Keratinocyte (primary cell): ENCODE measurements around the gene BCAS3. TPM values are rescaled to one million over a fixed set of nuclear protein-coding genes. Genes with fewer than 3 reads are reported as not detected.

ENCODE experiments used
- DNase-seq: peaks from one replicate; pipeline ENCODE4 v3.0.0-alpha.2; 2011; ENCODE audit warnings: low read depth, missing footprints, low spot score
- FAIRE-seq: peaks from 2 replicates; lab custom pipeline; 2011; peaks lifted over from hg19 to GRCh38; lab: Jason Lieb, UNC
- H2AFZ ChIP-seq: 2 replicates; pipeline ENCODE4 v1.6.0; 2012; ENCODE audit warnings: low read length, control low read depth, inconsistent platforms; ENCODE audit not compliant: control insufficient read depth
- H3K27ac ChIP-seq: 2 replicates; pipeline ENCODE4 v1.5.1; 2011; ENCODE audit warnings: low read length; ENCODE audit not compliant: control insufficient read depth, insufficient read depth
- H3K27me3 ChIP-seq: 3 replicates; pipeline ENCODE4 v1.6.0; 2011; ENCODE audit warnings: low read length; ENCODE audit not compliant: control insufficient read depth, insufficient read depth; ENCODE audit errors: extremely low read depth
- H3K36me3 ChIP-seq, 2 experiments: 2 replicates in 1 of 2; 3 replicates in 1 of 2; pipeline ENCODE4 v1.5.1; 2011; ENCODE audit warnings: low read length in 2 of 2, mild to moderate bottlenecking in 1 of 2; ENCODE audit not compliant: control insufficient read depth in 2 of 2, insufficient read depth in 2 of 2; ENCODE audit errors: extremely low read depth in 1 of 2
- H3K4me1 ChIP-seq: 3 replicates; pipeline ENCODE4 v1.5.1; 2011; ENCODE audit warnings: low read length; ENCODE audit not compliant: control insufficient read depth, insufficient read depth; ENCODE audit errors: extremely low read depth
- H3K4me2 ChIP-seq: 3 replicates; pipeline ENCODE4 v1.6.0; 2011; ENCODE audit warnings: low read depth, low read length; ENCODE audit not compliant: control insufficient read depth, insufficient read depth; ENCODE audit errors: extremely low read depth
- H3K4me3 ChIP-seq, 3 experiments: fragments of 200-600 bp in 1 of 3; sonication (generic) in 1 of 3; 2 replicates in 2 of 3; 3 replicates in 1 of 3; pipeline ENCODE4 v1.5.1; 2011 to 2016; ENCODE audit warnings: low read length in 3 of 3, mild to moderate bottlenecking in 3 of 3, control low read depth in 2 of 3, inconsistent platforms in 1 of 3, low read depth in 1 of 3, mixed read lengths in 1 of 3, mixed run types in 1 of 3, moderate library complexity in 1 of 3; ENCODE audit not compliant: control insufficient read depth in 2 of 3, insufficient read depth in 2 of 3; ENCODE audit errors: extremely low read depth in 1 of 3
- H3K79me2 ChIP-seq: 2 replicates; pipeline ENCODE4 v1.6.0; 2012; ENCODE audit warnings: low read length; ENCODE audit not compliant: control insufficient read depth, insufficient read depth
- H3K9ac ChIP-seq: 3 replicates; pipeline ENCODE4 v1.6.0; 2011; ENCODE audit warnings: low read length; ENCODE audit not compliant: control insufficient read depth, insufficient read depth; ENCODE audit errors: extremely low read depth
- H3K9me1 ChIP-seq: 3 replicates; pipeline ENCODE4 v1.6.0; 2011; ENCODE audit warnings: low read length; ENCODE audit not compliant: control insufficient read depth, insufficient read depth; ENCODE audit errors: extremely low read depth
- H3K9me3 ChIP-seq: 2 replicates; pipeline ENCODE4 v1.5.1; 2012; ENCODE audit warnings: low read depth, low read length; ENCODE audit not compliant: control insufficient read depth
- H4K20me1 ChIP-seq: 3 replicates; pipeline ENCODE4 v1.6.0; 2011; ENCODE audit warnings: low read length; ENCODE audit not compliant: control insufficient read depth, insufficient read depth; ENCODE audit errors: extremely low read depth
- CTCF ChIP-seq, 3 experiments: IDR thresholded peaks in 1 of 3; conservative IDR thresholded peaks in 1 of 3; optimal IDR thresholded peaks in 1 of 3; 2 replicates in 2 of 3; 3 replicates in 1 of 3; pipeline versions ENCODE3 to v1.5.1; 2011; ENCODE audit warnings: low read length in 3 of 3, mild to moderate bottlenecking in 3 of 3, moderate library complexity in 2 of 3, control low read depth in 1 of 3, inconsistent platforms in 1 of 3; ENCODE audit not compliant: insufficient read depth in 2 of 3; ENCODE audit errors: extremely low read depth in 1 of 3
- EZH2 ChIP-seq: IDR thresholded peaks from one replicate; pipeline ENCODE4 v1.6.1; 2012; ENCODE audit warnings: inconsistent platforms, mild to moderate bottlenecking, low read length, moderate library complexity
- dilution Hi-C: fragments of 300-500 bp; cut with MboI; formaldehyde crosslinking; loops from one replicate; pipeline ENCODE4 v1.7.0; 2020; ENCODE audit warnings: low sequenced_read_pairs; ENCODE audit not compliant: extremely low pct_ligation_motif_present
- polyA plus RNA-seq, 5 experiments: library from polyadenylated mRNA; depleted of rRNA in 3 of 5; stranded (reverse) in 3 of 5; stranded (forward) in 1 of 5; unstranded in 1 of 5; fragments of >200 nt; gene quantifications; 1 replicate in 1 of 5; 2 replicates in 3 of 5; 3 replicates in 1 of 5; pipeline versions ENCODE4 v1.2.1 to v1.2.3, GENCODE V29; 2011 to 2012; ENCODE audit warnings: missing spikeins in 2 of 5, low read depth in 1 of 5, low replicate concordance in 1 of 5

BCAS3 gene
- polyA plus RNA-seq, 1 donor (not counting 4 experiments of a cell fraction or from before 2014, with no cell fraction given) = 11.8 TPM

DNA sequence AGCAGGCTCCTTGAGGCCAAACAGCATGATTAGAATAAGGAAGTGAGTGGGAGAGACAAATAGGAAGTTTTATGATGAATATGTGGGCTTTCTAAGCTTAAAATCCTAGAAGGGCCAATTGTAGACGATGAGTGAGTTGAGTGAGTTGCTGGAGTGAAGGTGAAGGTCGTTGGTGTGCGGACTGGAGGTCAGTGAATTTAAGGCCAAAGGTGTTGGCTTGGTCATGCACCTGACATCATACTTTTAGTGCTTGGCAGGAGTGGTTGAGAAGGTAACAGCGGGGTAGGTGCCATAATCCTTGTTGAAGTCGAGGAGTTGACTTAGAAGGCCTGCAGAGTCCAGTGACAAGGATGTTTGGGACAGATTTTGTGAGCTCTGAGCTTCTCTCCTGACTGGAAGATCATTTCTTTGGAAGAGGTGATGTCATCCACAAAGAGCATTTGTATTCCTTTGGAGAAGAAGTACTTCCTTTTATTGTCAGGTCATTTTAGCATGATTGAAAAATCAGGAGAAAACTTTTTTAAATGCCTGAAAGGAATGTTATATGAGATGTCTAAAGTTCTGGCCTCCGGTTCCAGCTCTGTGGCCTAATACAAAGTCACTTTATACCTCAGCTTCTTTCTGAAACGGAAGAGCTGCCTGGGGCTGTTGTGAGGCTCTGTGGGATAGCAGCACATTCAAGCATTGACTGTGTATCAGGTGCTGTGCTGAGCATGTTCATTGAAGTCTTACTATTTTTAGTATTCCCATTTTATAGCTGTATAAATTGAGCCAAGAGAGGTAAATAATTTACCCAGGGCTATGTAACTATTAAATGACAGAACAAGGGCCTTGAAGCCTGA is 668.4 kb downstream of the BCAS3 start:
- Histone ChIP-seq H3K27me3 (no peaks in the 10 kb centered on the region), H3K4me2 (no peak overlapping the region), H2AFZ (no peak overlapping the region), H3K79me2 (no peaks in the 10 kb centered on the region), H4K20me1 (no peaks in the 10 kb centered on the region), H3K9me3 (no peaks in the 10 kb centered on the region), H3K9ac (no peak overlapping the region), H3K36me3 (no peaks in the 10 kb centered on the region), H3K4me3 (no peak overlapping the region), H3K4me1 (no peaks in the 10 kb centered on the region), H3K27ac (no peak overlapping the region), H3K9me1 (no peaks in the 10 kb centered on the region)
- no peak for DNase-seq
- FAIRE-seq = no peak
- dilution Hi-C loops = no loop called here
- no peak for TF ChIP-seq EZH2
- no peak for TF ChIP-seq CTCF (optimal IDR thresholded peaks at IDR 0.05 in 1 of 3, IDR thresholded peaks at IDR 0.05 in 1 of 3, conservative IDR thresholded peaks at IDR 0.05 in 1 of 3; ENCODE audit: extremely low read depth in 1 of 3, insufficient read depth in 2 of 3, low read length in 3 of 3)

DNA sequence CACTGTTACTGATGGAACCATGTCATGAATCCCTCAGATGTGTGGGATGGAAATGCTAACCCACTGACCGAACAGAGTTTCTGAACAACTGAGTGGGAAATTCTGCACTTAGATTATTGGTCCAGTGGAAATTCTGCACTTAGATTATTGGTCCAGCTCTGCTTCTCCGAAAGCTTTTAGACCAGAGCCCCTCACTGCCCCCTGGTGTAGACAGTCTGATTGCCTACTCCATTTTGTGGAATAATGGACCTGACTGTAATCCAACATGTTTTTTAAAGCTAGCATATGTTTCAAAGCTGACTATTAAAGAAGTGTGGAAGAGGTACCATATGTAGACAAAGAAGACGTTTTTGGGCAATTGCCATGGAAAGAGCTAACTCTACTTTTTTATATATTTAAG is 671.7 kb downstream of the BCAS3 start:
- no peaks in the 10 kb centered on the region for H3K9me3 ChIP-seq
- H3K36me3 ChIP-seq = no peaks in the 10 kb centered on the region
- DNase-seq (no peak), FAIRE-seq (peak; percentile 26)
- TF ChIP-seq CTCF (optimal IDR thresholded peaks at IDR 0.05 in 1 of 3, IDR thresholded peaks at IDR 0.05 in 1 of 3, conservative IDR thresholded peaks at IDR 0.05 in 1 of 3; ENCODE audit: extremely low read depth in 1 of 3, insufficient read depth in 2 of 3, low read length in 3 of 3) (no peak), EZH2 (no peak)
- H4K20me1 ChIP-seq = no peaks in the 10 kb centered on the region
- H2AFZ ChIP-seq = no peak overlapping the region
- dilution Hi-C loops = no loop called here
- no peak overlapping the region for H3K4me3 ChIP-seq
- no peaks in the 10 kb centered on the region for H3K79me2 ChIP-seq
- H3K9ac ChIP-seq = no peak overlapping the region
- H3K27ac ChIP-seq = no peak overlapping the region
- H3K4me2 ChIP-seq = no peak overlapping the region
- no peaks in the 10 kb centered on the region for H3K9me1 ChIP-seq
- H3K27me3 ChIP-seq = no peaks in the 10 kb centered on the region
- no peaks in the 10 kb centered on the region for H3K4me1 ChIP-seq
